COLO668 (cell line): ENCODE results near the gene MAP4K4.

Experiments used
- DNase-seq: peaks from one replicate; lab custom pipeline; 2025; ENCODE audit not compliant: unreplicated experiment; lab: John Stamatoyannopoulos, UW

The MAP4K4 gene

GRCh38 chr2:101832114-101832513, 134.6 kb downstream of the MAP4K4 start:
- DNase-seq = no peak

- no peak for DNase-seq
These were observed 136.5 kb downstream of the MAP4K4 start for GRCh38 chr2:101833890-101834523.

- no peak for DNase-seq
These were observed 139.8 kb downstream of the MAP4K4 start for GRCh38 chr2:101837354-101837753.

GRCh38 chr2:101841679-101842327, 144.3 kb downstream of the MAP4K4 start:
- DNase-seq = no peak

GRCh38 chr2:101842471-101842870, 145.0 kb downstream of the MAP4K4 start:
- DNase-seq = no peak

- no peak for DNase-seq
These were observed 145.5 kb downstream of the MAP4K4 start for GRCh38 chr2:101843048-101843447.

- no peak for DNase-seq
These were observed 146.0 kb downstream of the MAP4K4 start for GRCh38 chr2:101843471-101843870.

GRCh38 chr2:101844055-101844635, 146.6 kb downstream of the MAP4K4 start:
- DNase-seq = no peak

- DNase-seq = no peak
These were observed 149.5 kb downstream of the MAP4K4 start for GRCh38 chr2:101846973-101847372.

- no peak for DNase-seq
These were observed 150.3 kb downstream of the MAP4K4 start for GRCh38 chr2:101847661-101848339.

GRCh38 chr2:101848769-101849410, 151.4 kb downstream of the MAP4K4 start:
- no peak for DNase-seq

GRCh38 chr2:101850450-101850849, 152.9 kb downstream of the MAP4K4 start:
- DNase-seq = no peak

GRCh38 chr2:101850991-101851390, 153.5 kb downstream of the MAP4K4 start:
- DNase-seq = no peak

GRCh38 chr2:101852824-101853223, 155.3 kb downstream of the MAP4K4 start:
- no peak for DNase-seq

- no peak for DNase-seq
These were observed 157.4 kb downstream of the MAP4K4 start for GRCh38 chr2:101854877-101855276.

- DNase-seq = no peak
These were observed 158.3 kb downstream of the MAP4K4 start for GRCh38 chr2:101855776-101856175.

- DNase-seq = no peak
These were observed 160.7 kb downstream of the MAP4K4 start for GRCh38 chr2:101858246-101858645.

GRCh38 chr2:101858910-101859309, 161.4 kb downstream of the MAP4K4 start:
- DNase-seq = no peak

GRCh38 chr2:101859604-101860003, 162.1 kb downstream of the MAP4K4 start:
- no peak for DNase-seq

- DNase-seq = peak; percentile 9
These were observed 162.7 kb downstream of the MAP4K4 start for GRCh38 chr2:101860157-101860556.

GRCh38 chr2:101860782-101861181, 163.3 kb downstream of the MAP4K4 start:
- DNase-seq = no peak
